K562 (cell line): ENCODE data around the gene CA6.

Experiments
- BRF2 ChIP-seq: IDR thresholded peaks from 3 replicates; pipeline ENCODE4 v1.6.1; 2011; ENCODE audit warnings: borderline replicate concordance, mild to moderate bottlenecking; ENCODE audit not compliant: insufficient read length, insufficient read depth
- CREB3 ChIP-seq: fragments of 450-650 bp; conservative IDR thresholded peaks from 2 replicates; pipeline ENCODE4 v1.6.1; 2016; ENCODE audit warnings: missing genetic modification characterization, low read depth, mild to moderate bottlenecking, missing compliant biosample characterization, moderate library complexity
- CTCF ChIP-seq, 3 experiments: IDR thresholded peaks in 2 of 3; conservative IDR thresholded peaks in 1 of 3; 2 replicates each; pipeline ENCODE4 v1.5.1; 2011 to 2012; ENCODE audit warnings: low read length in 3 of 3, mild to moderate bottlenecking in 3 of 3, control low read depth in 2 of 3, improper control_type of control experiment in 1 of 3, inconsistent platforms in 1 of 3, low read depth in 1 of 3, mixed read lengths in 1 of 3, moderate library complexity in 1 of 3; ENCODE audit not compliant: insufficient read depth in 2 of 3
- ELF4 ChIP-seq: fragments of 450-650 bp; formaldehyde crosslinking; IDR thresholded peaks from 2 replicates; pipeline ENCODE4 v1.4.0; 2022; ENCODE audit warnings: missing genetic modification characterization
- POLR2A ChIP-seq: fragments of 450-650 bp; conservative IDR thresholded peaks from 2 replicates; pipeline ENCODE4 v1.6.1; 2016
- ZSCAN29 ChIP-seq: fragments of 450-650 bp; IDR thresholded peaks from 2 replicates; pipeline ENCODE4 v1.6.1; 2017

- no peak for TF ChIP-seq ELF4 (CRISPR knock-in tag)
- TF ChIP-seq CTCF (IDR thresholded peaks at IDR 0.05 in 2 of 3, conservative IDR thresholded peaks at IDR 0.05 in 1 of 3; ENCODE audit: insufficient read depth in 2 of 3, low read depth in 1 of 3, low read length in 3 of 3) = no peak
- TF ChIP-seq BRF2 = no peak
- TF ChIP-seq POLR2A = no peak
- no peak for TF ChIP-seq ZSCAN29
- no peak for TF ChIP-seq CREB3 (tag)
Observed at GRCh38 chr1:8945568-8945967, at the start of gene CA6.
